Right lobe of liver (tissue), 6 donors: ENCODE results near the gene SLTM. TPM values are rescaled to one million over a fixed set of nuclear protein-coding genes. Genes with fewer than 3 reads are reported as not detected.
A peak's percentile ranks its signal among the peaks of the same experiment; 100 is the strongest.
"Not testable (repeated sequence)": the region's sequence is repeated elsewhere in the genome, so short reads cannot be mapped to it uniquely, and the experiment has no call there.

Experiments used
- ATAC-seq, 4 donors: fragments of 200-7000 bp; cut with Tn5 transposase; one replicate each; pipeline ENCODE4 v1.9.1; 2020; ENCODE audit warnings: mild to moderate bottlenecking in 4 of 4, moderate library complexity in 4 of 4
- DNase-seq, 3 donors: peaks; one replicate each; pipeline ENCODE4 v3.0.0-alpha.2; 2020
- H3K27ac ChIP-seq, 3 donors: fragments of 200-600 bp; one replicate each; pipeline ENCODE4 v1.8.0; 2022
- H3K27me3 ChIP-seq, 2 donors: fragments of 200-600 bp; one replicate each; pipeline ENCODE4 v1.8.0; 2022
- H3K36me3 ChIP-seq, 4 donors: fragments of 200-600 bp; sonication (generic) in 1 of 4; one replicate each; pipeline versions ENCODE4 v1.5.1 to v1.8.0; 2017 to 2022; ENCODE audit warnings: control low read depth in 1 of 4
- H3K4me1 ChIP-seq, 4 donors: fragments of 200-600 bp; sonication (generic) in 1 of 4; one replicate each; pipeline versions ENCODE4 v1.5.1 to v1.8.0; 2017 to 2022; ENCODE audit warnings: control low read depth in 1 of 4
- H3K4me3 ChIP-seq, 3 donors: fragments of 200-600 bp; one replicate each; pipeline ENCODE4 v1.8.0; 2022
- H3K9me3 ChIP-seq, 4 donors: fragments of 200-600 bp; sonication (generic) in 1 of 4; one replicate each; pipeline versions ENCODE4 v1.5.1 to v1.8.0; 2017 to 2022; ENCODE audit warnings: control low read depth in 1 of 4
- CTCF ChIP-seq, 4 donors: fragments of 200-600 bp in 3 of 4; fragments of 450-650 bp in 1 of 4; IDR thresholded peaks; one replicate each; pipeline versions ENCODE4 v1.5.1 to v1.8.0; 2016 to 2022; ENCODE audit warnings: antibody characterized with exemption in 4 of 4, mild to moderate bottlenecking in 2 of 4
- POLR2A ChIP-seq: fragments of 450-650 bp; IDR thresholded peaks from one replicate; pipeline ENCODE4 v1.6.1; 2017; ENCODE audit warnings: antibody characterized with exemption, mild to moderate bottlenecking
- WGBS: methylation state at CpG from one replicate; pipeline ENCODE4 v1.1.6; 2018; ENCODE audit warnings: low coverage, low lambda C conversion rate; ENCODE audit not compliant: insufficient coverage; ENCODE audit errors: missing lambda C conversion rate; 5-methylcytosine and 5-hydroxymethylcytosine counted together
- intact Hi-C, 2 donors: fragments of 100-400 bp; cut with DNase I; formaldehyde crosslinking; loops; one replicate each; pipeline versions ENCODE4 v1.11.2 to v1.14.1; 2022
- total RNA-seq, 6 experiments: library from RNA; depleted of rRNA in 2 of 6; stranded (reverse); fragments of >200 nt in 2 of 6; fragmentation: NEBNext Ultra II Directional in 3 of 6; extraction: Animal tissue kit (Norgen Biotek cat#: 25700) in 3 of 6; gene quantifications; one replicate each; pipeline versions ENCODE4 v1.1.0 to v1.2.4, GENCODE V29; 2016 to 2023
- donor health status: DM: no; HTN: yes; CAD: no.
- donor health status: DM: no; HTN: no; CAD: no.
- donor health status: DM: no; HTN: no; CAD: no.
- donor health status: DM: no; HTN: yes; CAD: no.
- donor health status: DM: no; HTN: yes; CAD: no.

The SLTM gene
- total RNA-seq, 6 experiments from 2014 or later, result 27.7 to 39.4 (median 30.2) TPM

DNA sequence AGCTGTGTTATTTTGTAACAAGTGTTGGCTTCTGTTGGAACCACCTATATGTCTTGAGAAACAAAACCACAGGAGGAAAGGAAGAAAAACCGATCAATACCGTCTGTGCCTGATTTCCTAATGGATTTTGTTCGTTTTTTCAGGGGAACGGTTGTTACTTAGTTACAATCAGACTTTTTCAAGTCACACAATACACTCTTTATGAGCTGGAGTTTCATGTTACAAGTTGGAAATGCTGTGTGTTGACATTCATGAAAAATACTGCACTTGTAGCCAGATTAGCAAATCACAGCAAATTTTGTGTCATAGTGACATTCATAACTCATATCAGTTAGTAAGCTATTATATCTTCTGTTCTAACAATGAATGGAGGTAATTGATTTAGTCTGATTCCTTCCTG, 78.9 kb downstream of the SLTM start:
- TF ChIP-seq CTCF (IDR thresholded peaks at IDR 0.05) (no peak), POLR2A (no peak)
- Histone ChIP-seq H3K27ac (no peak overlapping the region), H3K4me1 (no peaks in the 10 kb centered on the region), H3K4me3 (no peak overlapping the region), H3K9me3 (no peaks in the 10 kb centered on the region), H3K27me3 (no peaks in the 10 kb centered on the region), H3K36me3 (peaks cover 0 to 5% (median under 1%) of the 10 kb centered on the region in 4 donors)
- DNase-seq, result no peak
- 68% methylated on average over 4 of the region's 4 CpGs for WGBS
- intact Hi-C loops, result no loop called here
- no peak for ATAC-seq

- ATAC-seq (peak in 1 of 4 donors; percentile 50), DNase-seq (no peak)
- WGBS, result 67% methylated on average over 5 of the region's 5 CpGs
These were observed 81.1 kb downstream of the SLTM start for GRCh38 chr15:58852347-58852746.

GRCh38 chr15:58851205-58851604, 82.3 kb downstream of the SLTM start:
- 100% methylated on average over 3 of the region's 3 CpGs for WGBS
- intact Hi-C loops, ATAC-seq: not testable (repeated sequence)

More at GRCh38 chr15:58852347-58852746, 81.1 kb downstream of the SLTM start:
- Histone ChIP-seq H3K9me3 (no peaks in the 10 kb centered on the region), H3K36me3 (peaks cover 0 to 11% (median under 1%) of the 10 kb centered on the region in 4 donors), H3K4me3 (no peak overlapping the region), H3K27me3 (no peaks in the 10 kb centered on the region), H3K27ac (no peak overlapping the region), H3K4me1 (no peaks in the 10 kb centered on the region)
- TF ChIP-seq CTCF (IDR thresholded peaks at IDR 0.05), result peak in 2 of 4 donors; percentile 17 to 21
- no peak for TF ChIP-seq POLR2A
- intact Hi-C loops, result no loop called here

GRCh38 chr15:58842713-58843396, 90.6 kb downstream of the SLTM start:
- H3K4me3 ChIP-seq, result no peak overlapping the region
- peaks cover 0 to 6% (median 0%) of the 10 kb centered on the region in 4 donors for H3K36me3 ChIP-seq
- TF ChIP-seq CTCF (IDR thresholded peaks at IDR 0.05) (no peak), POLR2A (no peak)
- ATAC-seq (no peak), DNase-seq (no peak)
- no peak overlapping the region for H3K27ac ChIP-seq
- H3K4me1 ChIP-seq, result no peaks in the 10 kb centered on the region
- no peaks in the 10 kb centered on the region for H3K9me3 ChIP-seq
- WGBS, result 97% methylated on average over 3 of the region's 4 CpGs
- H3K27me3 ChIP-seq, result no peaks in the 10 kb centered on the region
- intact Hi-C loops, result no loop called here

More at GRCh38 chr15:58851205-58851604, 82.3 kb downstream of the SLTM start:
- H3K36me3 ChIP-seq, result peaks cover 0 to 14% (median under 1%) of the 10 kb centered on the region in 4 donors
- H3K27me3 ChIP-seq, H3K4me1 ChIP-seq, DNase-seq, H3K27ac ChIP-seq, H3K4me3 ChIP-seq, H3K9me3 ChIP-seq: not testable (repeated sequence)

DNA sequence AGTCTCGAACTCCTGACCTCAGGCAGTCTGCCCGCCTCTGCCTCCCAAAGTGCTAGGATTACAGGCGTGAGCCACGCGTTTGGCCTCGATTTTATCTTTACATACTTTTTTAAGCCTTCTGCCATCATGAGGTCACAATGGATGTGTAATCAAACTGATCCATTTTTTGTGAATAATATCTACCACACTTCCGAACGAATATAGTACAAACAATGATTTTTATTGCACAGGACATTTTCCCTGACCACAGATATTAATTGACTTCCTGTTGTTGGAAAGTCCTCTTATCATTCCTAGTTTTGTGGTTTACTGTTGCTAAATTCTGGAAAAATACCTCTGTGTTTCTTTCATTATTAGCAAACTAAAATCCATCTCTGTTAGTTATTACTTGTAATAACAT, 93.4 kb downstream of the SLTM start:
- TF ChIP-seq CTCF (IDR thresholded peaks at IDR 0.05) (no peak), POLR2A (no peak)
- 60% methylated on average over 7 of the region's 8 CpGs for WGBS
- intact Hi-C loops, result no loop called here
- no peaks in the 10 kb centered on the region for H3K27me3 ChIP-seq
- H3K4me3 ChIP-seq, result no peak overlapping the region
- DNase-seq, result no peak
- H3K27ac ChIP-seq, result no peak overlapping the region
- no peaks in the 10 kb centered on the region for H3K36me3 ChIP-seq
- H3K4me1 ChIP-seq, result no peaks in the 10 kb centered on the region
- no peaks in the 10 kb centered on the region for H3K9me3 ChIP-seq
- peak in 2 of 4 donors; percentile 14 to 34 for ATAC-seq
